WTC11 (cell line): ENCODE measurements around the gene SEC61A2. TPM values are rescaled to one million over a fixed set of nuclear protein-coding genes. Genes with fewer than 3 reads are reported as not detected.

Experiments used
- ATAC-seq: fragments of 200-7000 bp; cut with Tn5 transposase; 2 replicates; pipeline ENCODE4 v1.10.0; 2021; ENCODE audit warnings: mild to moderate bottlenecking, moderate library complexity
- CTCF ChIA-PET: fragments of 300-600 bp; sonication (Branson Sonifier 250); formaldehyde crosslinking; loops from one replicate; lab custom pipeline; 2021; ENCODE audit warnings: antibody characterized with exemption; lab: Charles Lee
- POLR2A ChIA-PET: fragments of 350-600 bp; sonication (Branson Sonifier 250); formaldehyde crosslinking; loops from one replicate; lab custom pipeline; 2021; ENCODE audit warnings: antibody characterized with exemption; lab: Charles Lee
- DNase-seq: peaks from one replicate; pipeline ENCODE4 v3.0.0; 2021; ENCODE audit warnings: low spot score
- H3K27ac Mint-ChIP-seq: 2 replicates; pipeline ENCODE4 v1.8.0; 2021; ENCODE audit warnings: mixed read lengths
- H3K27me3 Mint-ChIP-seq: 2 replicates; pipeline ENCODE4 v1.8.0; 2021; ENCODE audit warnings: low read depth, mild to moderate bottlenecking, moderate library complexity, mixed read lengths
- H3K36me3 Mint-ChIP-seq: 2 replicates; pipeline ENCODE4 v1.8.0; 2021; ENCODE audit warnings: mixed read lengths
- H3K4me1 Mint-ChIP-seq: 2 replicates; pipeline ENCODE4 v1.8.0; 2022; ENCODE audit warnings: mixed read lengths
- H3K4me3 Mint-ChIP-seq: 2 replicates; pipeline ENCODE4 v1.8.0; 2021; ENCODE audit warnings: mild to moderate bottlenecking, moderate library complexity, mixed read lengths
- H3K9me3 Mint-ChIP-seq: 2 replicates; pipeline ENCODE4 v1.8.0; 2021; ENCODE audit warnings: mixed read lengths
- FOXK1 ChIP-seq: sonication (generic); formaldehyde crosslinking; IDR thresholded peaks from 2 replicates; pipeline ENCODE4 v1.8.0; 2022; ENCODE audit warnings: mild to moderate bottlenecking, moderate library complexity, missing genetic modification reagents
- MXD4 ChIP-seq: fragments of 250-450 bp; sonication (Bioruptor Pico); IDR thresholded peaks from 2 replicates; pipeline ENCODE4 v1.8.0; 2021; ENCODE audit warnings: mild to moderate bottlenecking, moderate library complexity, borderline replicate concordance
- OVOL2 ChIP-seq: fragments of 250-450 bp; sonication (Bioruptor Pico); IDR thresholded peaks from 2 replicates; pipeline ENCODE4 v1.9.0; 2021; ENCODE audit warnings: mild to moderate bottlenecking, borderline replicate concordance
- SP1 ChIP-seq: sonication (generic); formaldehyde crosslinking; conservative IDR thresholded peaks from 2 replicates; pipeline ENCODE4 v1.8.1; 2022; ENCODE audit warnings: missing genetic modification reagents
- TP53 ChIP-seq: sonication (generic); formaldehyde crosslinking; IDR thresholded peaks from 2 replicates; pipeline ENCODE4 v1.8.1; 2023; ENCODE audit warnings: mild to moderate bottlenecking, missing genetic modification reagents
- ZNF232 ChIP-seq: sonication (generic); formaldehyde crosslinking; IDR thresholded peaks from 2 replicates; pipeline ENCODE4 v1.8.0; 2022; ENCODE audit warnings: mild to moderate bottlenecking, missing genetic modification reagents
- ZNF263 ChIP-seq: sonication (generic); formaldehyde crosslinking; IDR thresholded peaks from 2 replicates; pipeline ENCODE4 v1.8.1; 2022; ENCODE audit warnings: low read depth, mild to moderate bottlenecking, moderate library complexity, missing genetic modification reagents
- total RNA-seq: library from RNA; stranded (reverse); gene quantifications from 3 replicates; pipeline ENCODE4 v1.2.3, GENCODE V29; 2021
- TF ChIP-seq, protein P1 (sequence below): sonication (generic); formaldehyde crosslinking; IDR thresholded peaks from 2 replicates; pipeline ENCODE4 v1.8.1; 2022; ENCODE audit warnings: low read depth, missing genetic modification reagents, borderline replicate concordance
- TF ChIP-seq, protein P2 (sequence below): sonication (generic); formaldehyde crosslinking; IDR thresholded peaks from 2 replicates; pipeline ENCODE4 v1.8.1; 2023; ENCODE audit warnings: mild to moderate bottlenecking, missing genetic modification reagents, moderate library complexity
- TF ChIP-seq, protein P3 (sequence below): sonication (generic); formaldehyde crosslinking; IDR thresholded peaks from 2 replicates; pipeline ENCODE4 v1.8.0; 2023; ENCODE audit warnings: missing genetic modification reagents
- TF ChIP-seq, protein P4 (sequence below): sonication (generic); formaldehyde crosslinking; IDR thresholded peaks from 2 replicates; pipeline ENCODE4 v1.8.0; 2023; ENCODE audit warnings: mild to moderate bottlenecking, missing genetic modification reagents
- TF ChIP-seq, protein P5 (sequence below): fragments of 250-450 bp; sonication (Bioruptor Pico); IDR thresholded peaks from 2 replicates; pipeline ENCODE4 v1.9.0; 2021; ENCODE audit warnings: mild to moderate bottlenecking
- TF ChIP-seq, protein P6 (sequence below): sonication (generic); formaldehyde crosslinking; IDR thresholded peaks from 2 replicates; pipeline ENCODE4 v1.8.0; 2022; ENCODE audit warnings: mild to moderate bottlenecking, missing genetic modification reagents
- TF ChIP-seq, protein P7 (sequence below): sonication (generic); formaldehyde crosslinking; IDR thresholded peaks from 2 replicates; pipeline ENCODE4 v1.8.1; 2023; ENCODE audit warnings: mild to moderate bottlenecking, missing genetic modification reagents, borderline replicate concordance

SEC61A2 gene
- total RNA-seq, 1 experiment from 2014 or later = 19.0 TPM

DNA sequence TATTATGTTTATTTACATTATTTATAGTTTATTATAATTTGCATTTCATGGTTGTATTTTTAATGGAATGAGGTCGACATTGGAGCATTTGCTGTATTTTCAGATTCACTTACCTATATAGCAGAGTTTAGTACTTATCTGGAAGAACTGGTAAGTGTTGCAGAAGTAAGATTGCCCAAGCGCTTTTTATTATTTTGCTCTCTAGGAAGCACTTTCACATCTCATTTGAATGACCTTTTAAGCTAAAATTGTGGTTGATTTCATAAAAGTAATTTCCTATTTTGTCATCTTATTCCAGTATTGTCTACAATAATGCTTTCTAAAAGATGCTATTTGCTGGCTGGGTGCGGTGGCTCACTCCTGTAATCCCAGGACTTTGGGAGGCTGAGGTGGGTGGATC is 28.6 kb downstream of the SEC61A2 start (continued):
- TF ChIP-seq, protein P1, sequence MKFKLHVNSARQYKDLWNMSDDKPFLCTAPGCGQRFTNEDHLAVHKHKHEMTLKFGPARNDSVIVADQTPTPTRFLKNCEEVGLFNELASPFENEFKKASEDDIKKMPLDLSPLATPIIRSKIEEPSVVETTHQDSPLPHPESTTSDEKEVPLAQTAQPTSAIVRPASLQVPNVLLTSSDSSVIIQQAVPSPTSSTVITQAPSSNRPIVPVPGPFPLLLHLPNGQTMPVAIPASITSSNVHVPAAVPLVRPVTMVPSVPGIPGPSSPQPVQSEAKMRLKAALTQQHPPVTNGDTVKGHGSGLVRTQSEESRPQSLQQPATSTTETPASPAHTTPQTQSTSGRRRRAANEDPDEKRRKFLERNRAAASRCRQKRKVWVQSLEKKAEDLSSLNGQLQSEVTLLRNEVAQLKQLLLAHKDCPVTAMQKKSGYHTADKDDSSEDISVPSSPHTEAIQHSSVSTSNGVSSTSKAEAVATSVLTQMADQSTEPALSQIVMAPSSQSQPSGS (CRISPR knock-in tag) = no peak
- TF ChIP-seq, protein P2, sequence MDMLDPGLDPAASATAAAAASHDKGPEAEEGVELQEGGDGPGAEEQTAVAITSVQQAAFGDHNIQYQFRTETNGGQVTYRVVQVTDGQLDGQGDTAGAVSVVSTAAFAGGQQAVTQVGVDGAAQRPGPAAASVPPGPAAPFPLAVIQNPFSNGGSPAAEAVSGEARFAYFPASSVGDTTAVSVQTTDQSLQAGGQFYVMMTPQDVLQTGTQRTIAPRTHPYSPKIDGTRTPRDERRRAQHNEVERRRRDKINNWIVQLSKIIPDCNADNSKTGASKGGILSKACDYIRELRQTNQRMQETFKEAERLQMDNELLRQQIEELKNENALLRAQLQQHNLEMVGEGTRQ (CRISPR knock-in tag) = no peak

DNA sequence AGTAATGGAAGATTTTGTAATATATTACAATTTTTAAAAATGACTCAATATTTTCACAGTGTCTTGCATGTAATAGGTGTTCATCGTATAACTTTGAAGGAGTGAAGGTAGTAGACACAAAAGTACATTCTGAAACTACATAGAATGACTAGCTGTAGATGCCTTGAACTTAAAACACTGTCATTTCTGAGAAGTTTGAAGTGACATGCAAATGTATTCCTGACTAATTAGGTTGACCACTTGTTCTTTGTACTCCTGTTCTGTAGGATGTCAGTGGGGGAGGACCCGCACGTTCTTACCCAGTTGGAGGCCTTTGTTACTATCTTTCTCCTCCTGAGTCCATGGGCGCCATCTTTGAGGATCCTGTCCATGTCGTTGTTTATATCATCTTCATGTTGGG is 31.2 kb downstream of the SEC61A2 start:
- no peak overlapping the region for H3K4me3 Mint-ChIP-seq
- no peaks in the 10 kb centered on the region for H3K27me3 Mint-ChIP-seq
- ATAC-seq (no peak), DNase-seq (no peak)
- ChIA-PET POLR2A (no interaction called here), CTCF (no interaction called here)
- no peaks in the 10 kb centered on the region for H3K9me3 Mint-ChIP-seq
- H3K36me3 Mint-ChIP-seq = peaks cover 29% of the 10 kb centered on the region
- H3K4me1 Mint-ChIP-seq = no peaks in the 10 kb centered on the region
- no peak overlapping the region for H3K27ac Mint-ChIP-seq
- TF ChIP-seq TP53 (CRISPR knock-in tag) (no peak), ZNF232 (CRISPR knock-in tag) (no peak), OVOL2 (CRISPR knock-in tag) (no peak), SP1 (CRISPR knock-in tag) (no peak), FOXK1 (CRISPR knock-in tag) (no peak), ZNF263 (CRISPR knock-in tag) (no peak), MXD4 (CRISPR knock-in tag) (no peak)
- TF ChIP-seq, protein P3, sequence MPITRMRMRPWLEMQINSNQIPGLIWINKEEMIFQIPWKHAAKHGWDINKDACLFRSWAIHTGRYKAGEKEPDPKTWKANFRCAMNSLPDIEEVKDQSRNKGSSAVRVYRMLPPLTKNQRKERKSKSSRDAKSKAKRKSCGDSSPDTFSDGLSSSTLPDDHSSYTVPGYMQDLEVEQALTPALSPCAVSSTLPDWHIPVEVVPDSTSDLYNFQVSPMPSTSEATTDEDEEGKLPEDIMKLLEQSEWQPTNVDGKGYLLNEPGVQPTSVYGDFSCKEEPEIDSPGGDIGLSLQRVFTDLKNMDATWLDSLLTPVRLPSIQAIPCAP = no peak
- TF ChIP-seq, protein P4, sequence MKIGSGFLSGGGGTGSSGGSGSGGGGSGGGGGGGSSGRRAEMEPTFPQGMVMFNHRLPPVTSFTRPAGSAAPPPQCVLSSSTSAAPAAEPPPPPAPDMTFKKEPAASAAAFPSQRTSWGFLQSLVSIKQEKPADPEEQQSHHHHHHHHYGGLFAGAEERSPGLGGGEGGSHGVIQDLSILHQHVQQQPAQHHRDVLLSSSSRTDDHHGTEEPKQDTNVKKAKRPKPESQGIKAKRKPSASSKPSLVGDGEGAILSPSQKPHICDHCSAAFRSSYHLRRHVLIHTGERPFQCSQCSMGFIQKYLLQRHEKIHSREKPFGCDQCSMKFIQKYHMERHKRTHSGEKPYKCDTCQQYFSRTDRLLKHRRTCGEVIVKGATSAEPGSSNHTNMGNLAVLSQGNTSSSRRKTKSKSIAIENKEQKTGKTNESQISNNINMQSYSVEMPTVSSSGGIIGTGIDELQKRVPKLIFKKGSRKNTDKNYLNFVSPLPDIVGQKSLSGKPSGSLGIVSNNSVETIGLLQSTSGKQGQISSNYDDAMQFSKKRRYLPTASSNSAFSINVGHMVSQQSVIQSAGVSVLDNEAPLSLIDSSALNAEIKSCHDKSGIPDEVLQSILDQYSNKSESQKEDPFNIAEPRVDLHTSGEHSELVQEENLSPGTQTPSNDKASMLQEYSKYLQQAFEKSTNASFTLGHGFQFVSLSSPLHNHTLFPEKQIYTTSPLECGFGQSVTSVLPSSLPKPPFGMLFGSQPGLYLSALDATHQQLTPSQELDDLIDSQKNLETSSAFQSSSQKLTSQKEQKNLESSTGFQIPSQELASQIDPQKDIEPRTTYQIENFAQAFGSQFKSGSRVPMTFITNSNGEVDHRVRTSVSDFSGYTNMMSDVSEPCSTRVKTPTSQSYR (CRISPR knock-in tag) = no peak
- TF ChIP-seq, protein P5, sequence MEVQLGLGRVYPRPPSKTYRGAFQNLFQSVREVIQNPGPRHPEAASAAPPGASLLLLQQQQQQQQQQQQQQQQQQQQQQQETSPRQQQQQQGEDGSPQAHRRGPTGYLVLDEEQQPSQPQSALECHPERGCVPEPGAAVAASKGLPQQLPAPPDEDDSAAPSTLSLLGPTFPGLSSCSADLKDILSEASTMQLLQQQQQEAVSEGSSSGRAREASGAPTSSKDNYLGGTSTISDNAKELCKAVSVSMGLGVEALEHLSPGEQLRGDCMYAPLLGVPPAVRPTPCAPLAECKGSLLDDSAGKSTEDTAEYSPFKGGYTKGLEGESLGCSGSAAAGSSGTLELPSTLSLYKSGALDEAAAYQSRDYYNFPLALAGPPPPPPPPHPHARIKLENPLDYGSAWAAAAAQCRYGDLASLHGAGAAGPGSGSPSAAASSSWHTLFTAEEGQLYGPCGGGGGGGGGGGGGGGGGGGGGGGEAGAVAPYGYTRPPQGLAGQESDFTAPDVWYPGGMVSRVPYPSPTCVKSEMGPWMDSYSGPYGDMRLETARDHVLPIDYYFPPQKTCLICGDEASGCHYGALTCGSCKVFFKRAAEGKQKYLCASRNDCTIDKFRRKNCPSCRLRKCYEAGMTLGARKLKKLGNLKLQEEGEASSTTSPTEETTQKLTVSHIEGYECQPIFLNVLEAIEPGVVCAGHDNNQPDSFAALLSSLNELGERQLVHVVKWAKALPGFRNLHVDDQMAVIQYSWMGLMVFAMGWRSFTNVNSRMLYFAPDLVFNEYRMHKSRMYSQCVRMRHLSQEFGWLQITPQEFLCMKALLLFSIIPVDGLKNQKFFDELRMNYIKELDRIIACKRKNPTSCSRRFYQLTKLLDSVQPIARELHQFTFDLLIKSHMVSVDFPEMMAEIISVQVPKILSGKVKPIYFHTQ (CRISPR knock-in tag) = no peak
- TF ChIP-seq, protein P6, sequence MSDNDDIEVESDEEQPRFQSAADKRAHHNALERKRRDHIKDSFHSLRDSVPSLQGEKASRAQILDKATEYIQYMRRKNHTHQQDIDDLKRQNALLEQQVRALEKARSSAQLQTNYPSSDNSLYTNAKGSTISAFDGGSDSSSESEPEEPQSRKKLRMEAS (CRISPR knock-in tag) = no peak
- TF ChIP-seq, protein P7, sequence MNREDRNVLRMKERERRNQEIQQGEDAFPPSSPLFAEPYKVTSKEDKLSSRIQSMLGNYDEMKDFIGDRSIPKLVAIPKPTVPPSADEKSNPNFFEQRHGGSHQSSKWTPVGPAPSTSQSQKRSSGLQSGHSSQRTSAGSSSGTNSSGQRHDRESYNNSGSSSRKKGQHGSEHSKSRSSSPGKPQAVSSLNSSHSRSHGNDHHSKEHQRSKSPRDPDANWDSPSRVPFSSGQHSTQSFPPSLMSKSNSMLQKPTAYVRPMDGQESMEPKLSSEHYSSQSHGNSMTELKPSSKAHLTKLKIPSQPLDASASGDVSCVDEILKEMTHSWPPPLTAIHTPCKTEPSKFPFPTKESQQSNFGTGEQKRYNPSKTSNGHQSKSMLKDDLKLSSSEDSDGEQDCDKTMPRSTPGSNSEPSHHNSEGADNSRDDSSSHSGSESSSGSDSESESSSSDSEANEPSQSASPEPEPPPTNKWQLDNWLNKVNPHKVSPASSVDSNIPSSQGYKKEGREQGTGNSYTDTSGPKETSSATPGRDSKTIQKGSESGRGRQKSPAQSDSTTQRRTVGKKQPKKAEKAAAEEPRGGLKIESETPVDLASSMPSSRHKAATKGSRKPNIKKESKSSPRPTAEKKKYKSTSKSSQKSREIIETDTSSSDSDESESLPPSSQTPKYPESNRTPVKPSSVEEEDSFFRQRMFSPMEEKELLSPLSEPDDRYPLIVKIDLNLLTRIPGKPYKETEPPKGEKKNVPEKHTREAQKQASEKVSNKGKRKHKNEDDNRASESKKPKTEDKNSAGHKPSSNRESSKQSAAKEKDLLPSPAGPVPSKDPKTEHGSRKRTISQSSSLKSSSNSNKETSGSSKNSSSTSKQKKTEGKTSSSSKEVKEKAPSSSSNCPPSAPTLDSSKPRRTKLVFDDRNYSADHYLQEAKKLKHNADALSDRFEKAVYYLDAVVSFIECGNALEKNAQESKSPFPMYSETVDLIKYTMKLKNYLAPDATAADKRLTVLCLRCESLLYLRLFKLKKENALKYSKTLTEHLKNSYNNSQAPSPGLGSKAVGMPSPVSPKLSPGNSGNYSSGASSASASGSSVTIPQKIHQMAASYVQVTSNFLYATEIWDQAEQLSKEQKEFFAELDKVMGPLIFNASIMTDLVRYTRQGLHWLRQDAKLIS (CRISPR knock-in tag) = no peak
